NK-92 treated with Interleukin-12 subunit alpha and Interleukin-12 subunit beta, amount 100 ng/mL, for 24 hours (cell line): Measurements from ENCODE around the gene RBPJL.

Experiments
- DNase-seq: peaks from one replicate; lab custom pipeline; 2025; lab: John Stamatoyannopoulos, UW

RBPJL gene, protein sequence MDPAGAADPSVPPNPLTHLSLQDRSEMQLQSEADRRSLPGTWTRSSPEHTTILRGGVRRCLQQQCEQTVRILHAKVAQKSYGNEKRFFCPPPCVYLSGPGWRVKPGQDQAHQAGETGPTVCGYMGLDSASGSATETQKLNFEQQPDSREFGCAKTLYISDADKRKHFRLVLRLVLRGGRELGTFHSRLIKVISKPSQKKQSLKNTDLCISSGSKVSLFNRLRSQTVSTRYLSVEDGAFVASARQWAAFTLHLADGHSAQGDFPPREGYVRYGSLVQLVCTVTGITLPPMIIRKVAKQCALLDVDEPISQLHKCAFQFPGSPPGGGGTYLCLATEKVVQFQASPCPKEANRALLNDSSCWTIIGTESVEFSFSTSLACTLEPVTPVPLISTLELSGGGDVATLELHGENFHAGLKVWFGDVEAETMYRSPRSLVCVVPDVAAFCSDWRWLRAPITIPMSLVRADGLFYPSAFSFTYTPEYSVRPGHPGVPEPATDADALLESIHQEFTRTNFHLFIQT

DNA sequence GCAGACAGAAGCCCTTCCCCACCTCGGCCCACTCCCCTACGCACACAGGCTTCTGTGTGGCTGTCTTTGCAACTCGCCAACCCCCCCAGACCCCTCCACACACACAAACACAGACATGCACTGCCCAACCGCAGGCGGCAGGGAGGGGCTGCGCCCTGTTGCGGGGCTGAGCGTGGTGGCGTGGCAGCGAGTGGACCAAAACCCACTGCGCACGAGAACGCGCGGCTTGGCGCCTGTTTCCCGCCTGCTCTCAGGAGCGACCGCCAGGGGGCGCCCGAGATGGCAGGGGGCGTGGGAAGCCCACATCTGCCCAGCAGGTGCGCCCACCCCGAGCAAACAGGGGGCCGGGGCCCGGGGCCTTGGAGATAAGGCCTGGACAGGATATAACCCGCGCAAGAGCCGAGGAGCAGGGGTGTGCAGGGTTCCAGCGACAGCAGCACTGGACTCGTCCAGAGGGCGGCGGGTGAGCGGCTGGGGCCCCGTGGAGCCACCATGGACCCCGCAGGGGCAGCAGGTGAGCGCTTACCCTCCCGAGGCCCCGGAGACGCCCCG, at the start of gene RBPJL:
RBPJL (plus strand) TSS at position 410 of the 552 bp plus-strand sequence; CDS start at position 493, 83 bp downstream.
- DNase-seq: no peak

GRCh38 chr20:45257161-45257560, 49.5 kb upstream of the RBPJL start:
- no peak for DNase-seq

GRCh38 chr20:45257711-45258110, 48.9 kb upstream of the RBPJL start:
- no peak for DNase-seq

GRCh38 chr20:45258259-45258658, 48.4 kb upstream of the RBPJL start:
- no peak for DNase-seq

GRCh38 chr20:45258664-45259063, 48.0 kb upstream of the RBPJL start:
- no peak for DNase-seq

- no peak for DNase-seq
Observed at GRCh38 chr20:45263556-45264266, 42.9 kb upstream of the RBPJL start.

GRCh38 chr20:45266977-45267376, 39.7 kb upstream of the RBPJL start:
- no peak for DNase-seq

- no peak for DNase-seq
Observed at GRCh38 chr20:45268531-45268930, 38.1 kb upstream of the RBPJL start.

- no peak for DNase-seq
Observed at GRCh38 chr20:45269056-45269455, 37.6 kb upstream of the RBPJL start.

GRCh38 chr20:45269754-45270270, 36.8 kb upstream of the RBPJL start:
- DNase-seq: no peak

- DNase-seq: no peak
Observed at GRCh38 chr20:45275338-45275737, 31.3 kb upstream of the RBPJL start.

DNA sequence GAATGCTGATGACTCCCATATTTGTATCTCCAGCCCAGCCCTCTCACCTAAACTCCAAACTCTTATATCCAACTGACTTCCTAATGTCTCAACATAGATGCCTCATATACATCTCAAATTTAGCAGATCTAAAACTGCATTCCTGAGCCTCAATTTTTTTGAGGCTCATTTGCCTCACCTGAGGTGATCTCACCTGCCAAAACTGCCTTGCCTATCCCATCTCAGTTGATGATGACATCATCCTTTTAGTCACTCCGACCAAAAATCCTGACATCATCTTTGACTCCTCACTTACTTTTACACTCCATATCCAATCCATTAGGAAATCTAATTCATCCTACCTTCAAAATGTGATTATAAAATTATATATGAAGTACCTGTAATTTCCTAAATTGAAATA, 26.6 kb upstream of the RBPJL start:
- DNase-seq: no peak

- DNase-seq: no peak
Observed at GRCh38 chr20:45282700-45283550, 23.7 kb upstream of the RBPJL start.

- DNase-seq: no peak
Observed at GRCh38 chr20:45283551-45284057, 23.0 kb upstream of the RBPJL start.

- DNase-seq: no peak
Observed at GRCh38 chr20:45288376-45288775, 18.3 kb upstream of the RBPJL start.

DNA sequence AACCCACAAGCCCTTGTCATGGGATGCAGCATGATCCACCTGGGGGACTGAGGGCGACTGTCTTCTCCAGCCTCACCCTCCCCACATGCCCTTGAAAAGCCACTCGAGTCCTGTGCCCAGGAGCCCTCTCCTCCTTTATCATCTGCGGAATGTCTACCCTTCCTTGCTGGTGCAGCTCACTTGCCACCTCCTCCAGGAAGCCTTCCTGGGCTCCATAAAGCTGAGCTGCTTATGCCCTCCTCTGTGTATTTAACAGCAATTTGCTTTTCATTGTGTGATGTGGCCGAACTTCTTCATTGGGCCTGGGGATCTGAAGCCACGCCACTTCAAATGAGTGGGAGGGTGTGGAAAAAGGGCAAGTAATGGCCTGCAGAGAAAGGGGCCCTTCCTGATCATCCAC, 17.8 kb upstream of the RBPJL start:
- DNase-seq: no peak

DNA sequence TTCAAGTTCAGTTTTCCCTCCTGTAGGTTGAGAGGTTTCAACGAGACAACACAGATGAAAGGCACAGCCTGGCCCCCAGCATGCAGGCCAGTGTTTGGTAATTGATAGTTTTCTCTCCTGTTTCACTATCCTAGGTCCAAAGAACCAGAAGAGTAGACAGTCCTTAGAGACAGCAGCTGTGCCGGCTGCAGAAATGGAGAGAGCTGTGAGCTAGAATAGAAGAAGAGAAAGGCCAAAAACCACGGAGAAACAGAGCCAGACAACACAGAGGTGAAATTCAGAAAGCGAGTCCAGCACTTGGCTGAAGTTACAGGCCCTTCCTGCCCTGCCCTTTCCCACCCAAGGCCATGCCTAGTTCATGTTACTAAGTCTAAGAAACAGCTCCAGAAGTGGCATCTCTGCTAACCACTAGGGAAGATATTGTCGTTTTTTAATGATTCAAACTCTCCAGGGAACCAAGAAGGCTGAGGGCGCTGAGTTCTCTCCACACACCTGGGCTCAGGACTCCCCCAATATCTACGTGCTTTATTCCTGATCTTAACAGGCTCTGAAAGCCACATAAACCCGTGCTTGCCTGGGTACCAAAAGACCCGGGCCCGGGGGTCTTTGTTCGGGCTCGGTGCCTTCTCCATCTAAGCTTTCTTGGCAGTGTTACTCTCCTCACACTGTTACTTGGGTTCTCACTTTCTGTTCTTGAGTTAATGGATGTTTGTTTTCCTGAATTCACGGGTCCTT, 16.5 kb upstream of the RBPJL start:
- DNase-seq: no peak

- peak; percentile 44 for DNase-seq
Observed at GRCh38 chr20:45290677-45291355, 15.8 kb upstream of the RBPJL start.

GRCh38 chr20:45291526-45291925, 15.1 kb upstream of the RBPJL start:
- no peak for DNase-seq

DNA sequence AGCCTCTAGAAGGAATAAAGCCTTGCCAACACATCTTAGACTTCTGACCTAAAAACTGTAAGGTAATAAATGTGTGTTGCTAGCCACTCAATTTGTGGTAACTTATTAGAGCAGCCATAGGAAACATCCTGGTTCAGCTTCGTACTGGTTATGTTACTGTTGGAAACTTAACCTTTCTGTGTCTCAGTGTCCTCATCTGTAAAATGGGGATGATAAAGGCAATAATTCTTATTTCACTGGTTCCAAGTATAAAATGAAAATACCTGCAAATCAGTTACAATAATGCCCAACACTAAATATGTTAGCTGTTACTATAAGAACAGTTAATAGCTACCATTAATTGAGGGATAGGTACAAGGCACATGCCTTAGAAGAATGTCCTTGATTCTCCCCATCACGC, 14.3 kb upstream of the RBPJL start:
- DNase-seq: no peak
